ENCODE data around the gene DCAF11. TPM values are rescaled to one million over a fixed set of nuclear protein-coding genes. Genes with fewer than 3 reads are reported as not detected.

DCAF11 gene
- total RNA-seq, 2 donors from 2014 or later: 54.1 to 69.8 TPM

DNA sequence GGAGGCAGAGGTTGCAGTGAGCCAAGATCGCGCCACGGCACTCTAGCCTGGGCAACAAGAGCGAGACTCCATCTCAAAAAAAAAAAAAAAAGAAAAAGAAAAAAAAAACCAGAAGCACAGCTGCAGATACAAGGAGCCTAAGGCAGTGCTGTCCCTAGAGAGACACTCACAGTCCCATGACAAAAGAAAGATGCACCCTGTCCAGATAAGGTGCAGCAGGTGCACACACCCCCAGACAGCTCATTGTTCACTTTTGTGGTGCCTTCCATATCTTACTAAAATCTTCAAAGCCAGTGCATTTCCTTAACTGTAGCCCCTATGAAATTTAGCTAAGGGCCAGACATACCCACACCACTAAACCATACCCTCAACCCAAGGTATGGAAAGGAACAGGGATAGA, 7.8 kb downstream of the DCAF11 start:
- TF ChIP-seq, protein P1, sequence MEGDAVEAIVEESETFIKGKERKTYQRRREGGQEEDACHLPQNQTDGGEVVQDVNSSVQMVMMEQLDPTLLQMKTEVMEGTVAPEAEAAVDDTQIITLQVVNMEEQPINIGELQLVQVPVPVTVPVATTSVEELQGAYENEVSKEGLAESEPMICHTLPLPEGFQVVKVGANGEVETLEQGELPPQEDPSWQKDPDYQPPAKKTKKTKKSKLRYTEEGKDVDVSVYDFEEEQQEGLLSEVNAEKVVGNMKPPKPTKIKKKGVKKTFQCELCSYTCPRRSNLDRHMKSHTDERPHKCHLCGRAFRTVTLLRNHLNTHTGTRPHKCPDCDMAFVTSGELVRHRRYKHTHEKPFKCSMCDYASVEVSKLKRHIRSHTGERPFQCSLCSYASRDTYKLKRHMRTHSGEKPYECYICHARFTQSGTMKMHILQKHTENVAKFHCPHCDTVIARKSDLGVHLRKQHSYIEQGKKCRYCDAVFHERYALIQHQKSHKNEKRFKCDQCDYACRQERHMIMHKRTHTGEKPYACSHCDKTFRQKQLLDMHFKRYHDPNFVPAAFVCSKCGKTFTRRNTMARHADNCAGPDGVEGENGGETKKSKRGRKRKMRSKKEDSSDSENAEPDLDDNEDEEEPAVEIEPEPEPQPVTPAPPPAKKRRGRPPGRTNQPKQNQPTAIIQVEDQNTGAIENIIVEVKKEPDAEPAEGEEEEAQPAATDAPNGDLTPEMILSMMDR (IDR thresholded peaks at IDR 0.05): no peak
- Histone ChIP-seq H3K4me3 (no peak overlapping the region), H3K27ac (no peak overlapping the region), H3K27me3 (no peaks in the 10 kb centered on the region), H3K4me1 (no peaks in the 10 kb centered on the region), H3K36me3 (peaks cover 60% of the 10 kb centered on the region), H3K9me3 (no peaks in the 10 kb centered on the region)
- DNase-seq (ENCODE audit: low spot score): no peak

DNA sequence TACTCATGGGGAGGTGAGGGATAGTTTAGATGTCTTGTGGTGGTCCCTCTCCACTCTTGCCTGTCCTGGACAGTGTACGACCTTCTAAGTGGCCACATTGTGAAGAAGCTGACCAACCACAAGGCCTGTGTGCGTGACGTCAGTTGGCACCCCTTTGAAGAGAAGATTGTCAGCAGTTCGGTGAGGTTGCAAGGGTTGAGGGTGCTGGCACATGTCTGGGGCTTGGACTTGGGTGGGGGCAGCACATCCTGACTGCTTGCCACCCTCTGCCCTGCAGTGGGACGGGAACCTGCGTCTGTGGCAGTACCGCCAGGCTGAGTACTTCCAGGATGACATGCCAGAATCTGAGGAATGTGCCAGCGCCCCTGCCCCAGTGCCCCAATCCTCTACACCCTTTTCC, 8.3 kb downstream of the DCAF11 start:
- Histone ChIP-seq H3K4me3 (no peak overlapping the region), H3K27ac (no peak overlapping the region), H3K9me3 (no peaks in the 10 kb centered on the region), H3K36me3 (peaks cover 56% of the 10 kb centered on the region), H3K4me1 (no peaks in the 10 kb centered on the region), H3K27me3 (no peaks in the 10 kb centered on the region)
- no peak for DNase-seq (ENCODE audit: low spot score)
- TF ChIP-seq, protein P1 (IDR thresholded peaks at IDR 0.05): no peak

DNA sequence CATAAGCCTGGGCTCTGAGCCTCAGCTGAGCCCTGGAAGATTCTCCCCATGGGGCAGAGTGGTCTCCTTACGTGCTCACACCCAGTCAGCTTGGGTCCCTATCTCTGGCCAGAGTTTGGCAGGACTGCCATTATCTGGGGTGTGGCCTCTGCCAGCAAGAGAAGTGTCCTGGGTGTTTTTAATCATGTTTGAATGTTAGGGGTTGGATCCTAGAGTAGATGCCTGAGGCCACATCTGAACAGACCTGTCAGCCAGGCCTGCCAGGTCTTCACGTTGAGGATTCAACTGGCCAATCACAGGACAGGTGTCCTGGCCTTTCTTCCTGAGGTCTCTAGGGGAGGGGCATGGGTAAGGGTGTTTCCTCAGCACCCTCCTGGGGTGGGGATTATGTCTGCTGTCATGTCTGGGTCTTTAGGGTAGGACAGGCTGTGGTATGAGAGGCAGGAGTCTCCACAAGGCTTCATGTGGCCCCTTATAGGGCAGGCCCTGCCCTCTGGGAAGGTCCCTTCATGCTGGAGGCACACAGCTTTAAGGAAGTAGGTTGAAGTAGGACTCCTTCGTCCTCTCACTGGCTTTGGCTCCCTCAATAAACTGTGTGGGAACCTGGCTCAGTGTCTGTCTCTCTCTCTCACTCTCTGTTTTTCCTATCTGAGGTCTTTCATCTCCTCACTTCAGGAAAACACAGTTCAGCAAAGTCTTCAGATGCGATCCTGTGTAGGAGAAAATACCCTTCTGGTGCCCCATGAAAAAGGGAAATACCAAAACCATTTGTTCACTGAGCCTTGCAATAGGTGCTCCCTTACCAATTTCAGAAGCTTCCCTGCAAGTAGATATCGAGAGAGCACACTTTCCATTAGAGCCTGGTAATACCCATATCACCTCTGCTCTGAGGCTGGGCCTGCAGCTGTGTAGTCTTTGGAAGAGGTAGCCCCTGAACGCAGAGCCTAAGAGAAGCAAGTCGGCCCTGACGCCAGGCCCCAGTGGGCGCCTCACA, 9.1 kb downstream of the DCAF11 start:
- DNase-seq (ENCODE audit: low spot score): no peak
- Histone ChIP-seq H3K4me1 (no peaks in the 10 kb centered on the region), H3K9me3 (no peaks in the 10 kb centered on the region), H3K36me3 (peaks cover 48% of the 10 kb centered on the region), H3K4me3 (no peak overlapping the region), H3K27me3 (no peaks in the 10 kb centered on the region), H3K27ac (no peak overlapping the region)
- TF ChIP-seq, protein P1 (IDR thresholded peaks at IDR 0.05): no peak

DNA sequence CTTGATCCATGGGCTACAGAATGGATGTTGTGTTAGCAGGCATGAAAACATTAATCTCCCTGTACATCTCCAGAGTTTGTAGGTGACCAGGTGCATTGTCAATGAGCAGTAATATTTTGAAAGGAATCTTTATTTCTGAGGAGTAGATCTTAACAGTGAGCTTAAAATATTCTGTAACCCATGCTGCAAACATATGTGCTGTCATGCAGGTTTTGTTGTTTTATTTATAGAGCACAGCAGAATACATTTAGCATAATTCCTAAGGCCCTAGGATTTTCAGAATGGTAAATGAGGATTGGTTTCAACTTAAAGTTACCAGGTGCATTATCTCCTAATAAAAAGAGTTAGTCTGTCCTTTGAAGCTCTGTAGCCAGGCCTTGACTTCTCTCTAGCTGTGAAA, 12.4 kb downstream of the DCAF11 start:
- no peaks in the 10 kb centered on the region for H3K9me3 ChIP-seq
- H3K27me3 ChIP-seq: no peaks in the 10 kb centered on the region
- TF ChIP-seq, protein P1 (IDR thresholded peaks at IDR 0.05): no peak
- H3K4me3 ChIP-seq: no peak overlapping the region
- H3K36me3 ChIP-seq: peaks cover 16% of the 10 kb centered on the region
- no peak overlapping the region for H3K27ac ChIP-seq
- H3K4me1 ChIP-seq: peaks cover 0 to 16% of the 10 kb centered on the region in 2 donors
- no peak for DNase-seq (ENCODE audit: low spot score)

DNA sequence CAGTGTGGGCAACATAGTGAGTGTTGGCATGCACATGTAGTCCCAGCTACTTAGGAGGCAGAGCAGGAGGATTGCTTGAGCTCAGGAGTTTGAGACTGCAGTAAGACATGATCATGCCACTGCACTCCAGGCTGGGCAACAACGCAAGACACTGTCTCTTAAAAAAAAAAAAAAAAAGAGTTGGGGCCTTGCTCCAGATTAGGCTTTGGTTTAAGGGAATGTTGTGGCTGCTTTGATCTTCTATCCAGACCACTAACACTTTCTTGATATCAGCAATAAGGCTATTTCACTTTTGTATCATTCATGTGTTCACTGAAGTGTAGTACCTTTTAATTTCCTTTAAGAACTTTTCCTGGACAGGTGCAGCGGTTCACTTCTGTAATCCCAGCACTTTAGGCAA, 13.1 kb downstream of the DCAF11 start:
- Histone ChIP-seq H3K4me3 (no peak overlapping the region), H3K36me3 (peaks cover 9% of the 10 kb centered on the region), H3K27me3 (no peaks in the 10 kb centered on the region), H3K27ac (no peak overlapping the region), H3K9me3 (no peaks in the 10 kb centered on the region), H3K4me1 (peaks cover 0 to 24% of the 10 kb centered on the region in 2 donors)
- TF ChIP-seq, protein P1 (IDR thresholded peaks at IDR 0.05): no peak
- DNase-seq (ENCODE audit: low spot score): no peak
